T-cell (primary cell): ENCODE data around the gene HK1. TPM values are rescaled to one million over a fixed set of nuclear protein-coding genes. Genes with fewer than 3 reads are reported as not detected.
"Not testable (repeated sequence)": the region's sequence is repeated elsewhere in the genome, so short reads cannot be mapped to it uniquely, and the experiment has no call there.

Experiments used
- ATAC-seq, 4 experiments: fragments of 200-7000 bp in 3 of 4; fragments of 150-1000 bp in 1 of 4; cut with Tn5 transposase; replicated peaks in 1 of 4; 1 replicate in 3 of 4; 2 replicates in 1 of 4; pipeline ENCODE4 v1.10.0; 2021; ENCODE audit warnings: moderate library complexity in 3 of 4, mild to moderate bottlenecking in 2 of 4, moderate number of reproducible peaks in 1 of 4
- CTCF ChIA-PET, 2 donors: fragments of 300-600 bp; sonication (Branson Sonifier 250); formaldehyde crosslinking; loops; one replicate each; lab custom pipeline; 2022; ENCODE audit warnings: antibody characterized with exemption in 2 of 2; lab: Charles Lee
- POLR2A ChIA-PET, 2 donors: fragments of 300-600 bp; sonication (Branson Sonifier 250); formaldehyde crosslinking; loops; one replicate each; lab custom pipeline; 2022; ENCODE audit warnings: antibody characterized with exemption in 2 of 2; lab: Charles Lee
- DNase-seq, 35 experiments: peaks; one replicate each; pipeline versions ENCODE4 v3.0.0 to v3.0.0-alpha.2; 2013 to 2023
- H3K27ac ChIP-seq: one replicate; pipeline ENCODE4 v1.5.1; 2013; ENCODE audit warnings: low read length
- H3K27me3 ChIP-seq, 2 experiments: replicated peaks in 1 of 2; 1 replicate in 1 of 2; 2 replicates in 1 of 2; pipeline versions ENCODE4 v1.6.1 to v1.7.0; 2013; ENCODE audit warnings: low read length in 1 of 2, mixed read lengths in 1 of 2; ENCODE audit not compliant: control insufficient read depth in 2 of 2, insufficient read depth in 2 of 2; ENCODE audit errors: extremely low read depth in 1 of 2
- H3K36me3 ChIP-seq, 2 donors: 1 replicate in 1 of 2; 2 replicates in 1 of 2; pipeline versions ENCODE4 v1.6.1 to v1.7.0; 2013; ENCODE audit warnings: low read length in 1 of 2; ENCODE audit not compliant: control insufficient read depth in 2 of 2, insufficient read depth in 1 of 2; ENCODE audit errors: extremely low read depth in 1 of 2
- H3K4me1 ChIP-seq, 2 experiments: 1 replicate in 1 of 2; 2 replicates in 1 of 2; pipeline versions ENCODE4 v1.6.1 to v1.7.0; 2013; ENCODE audit warnings: low read length in 2 of 2, mixed read lengths in 1 of 2; ENCODE audit not compliant: insufficient read depth in 2 of 2, control insufficient read depth in 1 of 2; ENCODE audit errors: extremely low read depth in 1 of 2
- H3K4me3 ChIP-seq, 2 donors: 1 replicate in 1 of 2; 2 replicates in 1 of 2; pipeline versions ENCODE4 v1.5.1 to v1.7.0; 2013; ENCODE audit warnings: mild to moderate bottlenecking in 2 of 2, low read length in 1 of 2, moderate library complexity in 1 of 2; ENCODE audit not compliant: control insufficient read depth in 1 of 2; ENCODE audit errors: extremely low read depth in 1 of 2
- H3K9me3 ChIP-seq: 2 replicates; pipeline ENCODE4 v1.7.0; 2013
- H3K27ac Mint-ChIP-seq, 2 donors: one replicate each; pipeline ENCODE4 v1.8.0; 2020 to 2021; ENCODE audit warnings: mild to moderate bottlenecking in 2 of 2, mixed read lengths in 2 of 2
- H3K27me3 Mint-ChIP-seq, 2 donors: one replicate each; pipeline ENCODE4 v1.8.0; 2021 to 2022; ENCODE audit warnings: mixed read lengths in 2 of 2
- H3K36me3 Mint-ChIP-seq: one replicate; pipeline ENCODE4 v1.8.0; 2021; ENCODE audit warnings: mixed read lengths
- H3K4me1 Mint-ChIP-seq, 3 donors: one replicate each; pipeline ENCODE4 v1.8.0; 2020 to 2022; ENCODE audit warnings: mixed read lengths in 3 of 3, mild to moderate bottlenecking in 1 of 3
- H3K4me3 Mint-ChIP-seq, 3 donors: one replicate each; pipeline ENCODE4 v1.8.0; 2020 to 2022; ENCODE audit warnings: mild to moderate bottlenecking in 3 of 3, mixed read lengths in 3 of 3, moderate library complexity in 3 of 3
- H3K9me3 Mint-ChIP-seq, 3 donors: one replicate each; pipeline ENCODE4 v1.8.0; 2020 to 2022; ENCODE audit warnings: mixed read lengths in 3 of 3
- WGBS: methylation state at CpG from one replicate; pipeline ENCODE4 v1.1.5; 2013; ENCODE audit warnings: missing lambda C conversion rate; ENCODE audit not compliant: insufficient coverage; 5-methylcytosine and 5-hydroxymethylcytosine counted together
- total RNA-seq, 35 experiments: library from RNA in 6 of 35; stranded (reverse) in 6 of 35; fragments of 120-200 nt in 1 of 35; gene quantifications; one replicate each; pipeline versions ENCODE4 v1.2.1 to v1.2.4 and lab custom pipeline; 2013 to 2026

HK1 gene
- total RNA-seq, 5 donors from 2014 or later (not counting 1 experiment from before 2014, with no cell fraction given), result 66.3 to 85.5 (median 83.6) TPM

DNA sequence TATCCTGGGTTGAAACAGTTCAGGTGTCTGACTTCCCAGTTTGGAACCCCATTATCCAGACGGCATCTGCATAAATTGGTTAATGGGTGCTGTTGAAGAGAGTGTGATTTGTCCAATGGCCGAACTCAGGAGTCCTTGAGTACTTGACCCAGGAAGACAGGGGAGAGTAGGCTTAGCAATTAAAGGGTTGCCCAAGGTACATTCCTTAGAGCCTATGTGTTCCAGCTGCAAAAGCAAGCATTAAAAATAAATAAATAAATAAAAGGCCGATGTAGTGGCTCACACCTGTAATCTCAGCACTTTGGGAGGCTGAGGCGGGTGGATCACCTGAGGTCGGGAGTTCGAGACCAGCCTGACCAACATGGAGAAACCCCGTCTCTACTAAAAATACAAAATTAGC, 44.0 kb downstream of the HK1 start:
- H3K4me3 Mint-ChIP-seq, result peak overlapping the region in 1 of 3 donors; percentile 98
- H3K27me3 Mint-ChIP-seq, result not testable (repeated sequence)
- 100% methylated on average over 1 of the region's 7 CpGs for WGBS

DNA sequence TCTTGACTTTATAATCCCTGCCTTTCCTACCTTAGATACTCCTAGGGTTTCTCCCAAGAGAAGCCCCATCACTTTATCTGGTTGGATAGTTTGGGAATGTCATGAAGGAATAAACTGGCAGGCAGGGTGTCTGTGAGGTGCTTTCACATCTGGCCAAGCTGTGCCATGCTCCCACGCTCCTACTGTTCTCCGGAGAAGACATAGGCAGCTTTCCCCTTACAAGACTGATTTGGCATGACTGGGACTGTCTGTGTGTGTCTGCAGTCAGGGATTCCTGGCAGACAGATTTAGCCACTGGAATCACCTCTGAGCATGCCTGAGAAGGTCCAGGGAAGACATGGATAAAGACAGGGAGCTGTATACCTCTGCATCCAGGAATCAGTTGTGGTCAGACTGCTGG, 45.3 kb downstream of the HK1 start:
- ATAC-seq (no peak), DNase-seq (no peak)
- Histone ChIP-seq H3K27me3 (no peaks in the 10 kb centered on the region), H3K36me3 (no peaks in the 10 kb centered on the region), H3K4me1 (peaks cover 34 to 60% of the 10 kb centered on the region in 2 experiments), H3K4me3 (no peak overlapping the region), H3K27ac (no peak overlapping the region), H3K9me3 (no peaks in the 10 kb centered on the region)
- H3K9me3 Mint-ChIP-seq, result no peaks in the 10 kb centered on the region
- WGBS, result no CpG with 5 or more reads among the region's 2 CpGs
- POLR2A ChIA-PET, result interaction anchor here (0.6 to 0.7 kb wide), 5 partner anchors 46 to 518 kb away, joined by 4 to 10 read pairs (median 5); partner anchors contain the start of gene HK1 (in 1 of the 2)
- peaks cover 2% of the 10 kb centered on the region for H3K36me3 Mint-ChIP-seq
- peak overlapping the region; percentile 60 to 62 for H3K27ac Mint-ChIP-seq
- no peak overlapping the region for H3K4me3 Mint-ChIP-seq
- H3K4me1 Mint-ChIP-seq, result peaks cover 77 to 82% (median 79%) of the 10 kb centered on the region in 3 donors
- CTCF ChIA-PET, result no interaction called here
- no peaks in the 10 kb centered on the region for H3K27me3 Mint-ChIP-seq

More for the DNA sequence above, 44.0 kb downstream of the HK1 start:
- peaks cover 22 to 57% of the 10 kb centered on the region in 2 experiments for H3K4me1 ChIP-seq
- DNase-seq, H3K9me3 ChIP-seq, H3K36me3 Mint-ChIP-seq, ATAC-seq, H3K36me3 ChIP-seq, H3K9me3 Mint-ChIP-seq, H3K27ac ChIP-seq, H3K27me3 ChIP-seq, POLR2A ChIA-PET, H3K4me3 ChIP-seq: not testable (repeated sequence)
- Mint-ChIP-seq H3K27ac (peak overlapping the region; percentile 9 to 39), H3K4me1 (peaks cover 66 to 73% (median 68%) of the 10 kb centered on the region in 3 donors)
- CTCF ChIA-PET, result interaction anchor here in 1 of 2 donors (0.6 kb wide), 1 partner anchor 45 kb away, joined by 4 read pairs; no protein-coding TSS in a partner anchor

DNA sequence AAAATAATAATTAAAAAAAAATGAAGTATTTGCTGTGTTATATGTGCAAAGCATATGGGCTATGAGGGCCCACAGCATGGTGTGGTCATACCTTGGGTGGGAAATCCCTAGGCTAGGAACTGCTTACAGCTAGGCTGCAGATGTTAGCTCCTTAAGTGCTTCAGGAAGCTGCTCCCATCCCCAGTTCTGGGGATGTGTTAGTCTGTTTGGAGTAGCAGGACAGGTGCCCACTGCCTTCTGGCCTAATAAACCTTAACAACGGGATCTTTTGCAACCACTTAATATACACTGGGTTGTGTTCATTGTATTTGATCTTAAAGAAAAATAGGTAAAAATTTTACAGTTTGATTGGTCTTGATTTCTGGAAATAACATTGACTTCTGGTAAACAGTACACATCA, 46.3 kb downstream of the HK1 start:
- Mint-ChIP-seq H3K4me1 (peaks cover 83 to 90% (median 85%) of the 10 kb centered on the region in 3 donors), H3K9me3 (no peaks in the 10 kb centered on the region)

DNA sequence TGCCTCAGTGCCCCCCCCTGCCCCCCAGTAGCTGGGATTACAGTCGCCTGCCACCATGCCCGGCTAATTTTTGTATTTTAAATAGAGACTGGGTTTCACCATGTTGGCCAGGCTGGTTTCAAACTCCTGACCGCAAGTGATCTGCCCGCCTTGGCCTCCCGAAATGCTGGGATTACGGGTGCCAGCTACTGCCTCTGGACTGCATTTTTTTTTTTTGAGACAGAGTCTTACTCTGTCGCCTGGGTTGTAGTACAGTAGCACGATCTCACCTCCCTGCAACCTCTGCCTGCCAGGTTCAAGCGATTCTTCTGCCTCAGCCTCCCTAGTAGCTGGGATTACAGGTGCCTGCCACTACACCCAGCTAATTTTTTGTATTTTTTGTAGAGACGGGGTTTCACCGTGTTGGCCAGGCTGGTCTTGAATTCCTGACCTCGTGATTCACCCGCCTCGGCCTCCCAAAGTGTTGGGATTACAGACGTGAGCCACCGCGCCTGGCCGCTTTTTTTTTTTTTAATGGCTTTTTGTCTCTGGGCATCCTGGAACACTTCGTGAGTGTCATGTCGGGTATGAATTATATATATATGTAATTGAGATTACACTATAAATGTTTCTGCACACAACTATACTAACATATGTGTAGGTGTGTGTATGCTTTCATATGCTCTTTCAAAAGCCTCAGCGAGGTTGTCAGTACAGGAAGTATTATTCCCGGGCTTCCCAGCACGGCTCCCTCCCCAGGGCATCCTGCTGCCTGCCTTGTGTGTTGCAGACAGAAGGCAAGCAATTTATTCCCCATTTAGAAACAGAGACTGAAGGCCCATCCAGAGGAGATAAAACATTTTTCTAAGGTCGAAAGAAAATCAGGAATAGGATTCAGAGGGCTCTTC, 47.6 kb downstream of the HK1 start:
- H3K27me3 Mint-ChIP-seq, H3K36me3 ChIP-seq, H3K4me3 ChIP-seq, H3K27me3 ChIP-seq, H3K4me3 Mint-ChIP-seq, H3K9me3 ChIP-seq, DNase-seq, ATAC-seq, H3K9me3 Mint-ChIP-seq, CTCF ChIA-PET, H3K36me3 Mint-ChIP-seq: not testable (repeated sequence)
- WGBS, result 98% methylated on average over 8 of the region's 24 CpGs
- Histone ChIP-seq H3K4me1 (peaks cover 34 to 52% of the 10 kb centered on the region in 2 experiments), H3K27ac (peak overlapping the region; percentile 18)
- Mint-ChIP-seq H3K4me1 (peaks cover 83 to 87% (median 83%) of the 10 kb centered on the region in 3 donors), H3K27ac (peak overlapping the region; percentile 89 to 92)
- POLR2A ChIA-PET, result interaction anchor here in 1 of 2 donors (0.7 kb wide), 1 partner anchor 9 kb away, joined by 7 read pairs; no protein-coding TSS in a partner anchor

More for the DNA sequence above, 46.3 kb downstream of the HK1 start:
- Histone ChIP-seq H3K36me3 (no peaks in the 10 kb centered on the region), H3K27me3 (no peaks in the 10 kb centered on the region), H3K4me1 (peaks cover 38 to 60% of the 10 kb centered on the region in 2 experiments), H3K27ac (no peak overlapping the region), H3K4me3 (no peak overlapping the region), H3K9me3 (no peaks in the 10 kb centered on the region)
- WGBS, result no CpG with 5 or more reads among the region's 1 CpG
- Mint-ChIP-seq H3K27ac (peak overlapping the region; percentile 36 to 62), H3K36me3 (peaks cover 2% of the 10 kb centered on the region), H3K27me3 (no peaks in the 10 kb centered on the region), H3K4me3 (no peak overlapping the region)
- ChIA-PET CTCF (interaction anchor here in 1 of 2 donors (0.6 kb wide), 1 partner anchor 58 kb away, joined by 7 read pairs; no protein-coding TSS in a partner anchor), POLR2A (interaction anchor here in 1 of 2 donors (0.6 kb wide), 1 partner anchor 34 kb away, joined by 9 read pairs; no protein-coding TSS in a partner anchor)
- DNase-seq (peak in 1 of 35 experiments; percentile 25), ATAC-seq (no peak)

DNA sequence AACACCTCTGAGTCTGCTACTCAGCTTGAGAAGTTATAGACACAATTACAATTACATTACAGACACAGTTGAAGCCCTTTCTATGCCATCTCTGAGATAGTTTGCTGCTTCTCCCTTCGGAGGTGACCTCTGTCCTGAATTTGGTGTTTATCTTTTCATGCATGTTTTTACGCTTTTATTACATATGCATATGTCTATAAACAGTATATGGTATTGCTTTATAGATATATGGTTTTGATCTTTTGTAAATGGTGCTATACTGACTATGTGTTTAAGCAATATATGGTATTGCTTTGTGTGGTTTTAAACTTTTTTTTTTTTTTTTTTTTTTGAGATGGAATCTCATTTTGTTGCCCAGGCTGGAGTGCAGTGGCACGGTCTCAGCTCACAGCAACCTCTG, 48.4 kb downstream of the HK1 start:
- Histone ChIP-seq H3K27ac (peak overlapping the region; percentile 18), H3K9me3 (no peaks in the 10 kb centered on the region), H3K27me3 (no peaks in the 10 kb centered on the region), H3K4me1 (peaks cover 34 to 49% of the 10 kb centered on the region in 2 experiments), H3K4me3 (no peak overlapping the region), H3K36me3 (peaks cover 0 to 5% of the 10 kb centered on the region in 2 donors)
- Mint-ChIP-seq H3K27me3 (no peaks in the 10 kb centered on the region), H3K9me3 (no peaks in the 10 kb centered on the region), H3K36me3 (peaks cover 2% of the 10 kb centered on the region), H3K27ac (peak overlapping the region; percentile 36 to 43), H3K4me3 (no peak overlapping the region), H3K4me1 (peaks cover 76 to 82% (median 80%) of the 10 kb centered on the region in 3 donors)
- ChIA-PET POLR2A (interaction anchor here in 1 of 2 donors (0.5 kb wide), 1 partner anchor 226 kb away, joined by 3 read pairs; no protein-coding TSS in a partner anchor), CTCF (interaction anchor here in 1 of 2 donors (0.6 to 2.3 kb wide), 4 partner anchors 8 to 58 kb away, joined by 3 to 15 read pairs (median 3); no protein-coding TSS in a partner anchor)
- ATAC-seq, result no peak
- no peak for DNase-seq
- no CpG with 5 or more reads among the region's 3 CpGs for WGBS
